Right ventricle myocardium superior (tissue), 1 donor: Measurements from ENCODE around the gene SLX9. TPM values are rescaled to one million over a fixed set of nuclear protein-coding genes. Genes with fewer than 3 reads are reported as not detected.
"Not testable (repeated sequence)": the region's sequence is repeated elsewhere in the genome, so short reads cannot be mapped to it uniquely, and the experiment has no call there.

Experiments
- ATAC-seq: fragments of 200-7000 bp; cut with Tn5 transposase; one replicate; pipeline ENCODE4 v1.9.1; 2020; ENCODE audit warnings: mild to moderate bottlenecking; ENCODE audit not compliant: poor library complexity
- DNase-seq: peaks from one replicate; pipeline ENCODE4 v3.0.0-alpha.2; 2020
- intact Hi-C: fragments of 100-400 bp; cut with DNase I; formaldehyde crosslinking; loops from one replicate; pipeline ENCODE4 v1.11.2; 2022
- total RNA-seq: library from RNA; stranded (reverse); fragmentation: NEBNext Ultra II Directional; extraction: Animal tissue kit (Norgen Biotek cat#: 25700); gene quantifications from one replicate; pipeline ENCODE4 v1.2.1, GENCODE V29; 2021
- donor health status: DM: no; HTN: yes; CAD: no; lungs with severe emphysema.

Gene SLX9
- total RNA-seq, 1 donor from 2014 or later, result 77.4 TPM

- no peak for DNase-seq
- ATAC-seq, result peak; percentile 16
- intact Hi-C loops, result no loop called here
Measured at GRCh38 chr21:44912158-44912473, 27.7 kb upstream of the SLX9 start.

- intact Hi-C loops, DNase-seq, ATAC-seq: not testable (repeated sequence)
Measured at GRCh38 chr21:44912506-44913412, 27.1 kb upstream of the SLX9 start.

GRCh38 chr21:44913425-44914175 is 26.2 kb upstream of the SLX9 start:
- intact Hi-C loops, result no loop called here
- DNase-seq, result no peak

DNA sequence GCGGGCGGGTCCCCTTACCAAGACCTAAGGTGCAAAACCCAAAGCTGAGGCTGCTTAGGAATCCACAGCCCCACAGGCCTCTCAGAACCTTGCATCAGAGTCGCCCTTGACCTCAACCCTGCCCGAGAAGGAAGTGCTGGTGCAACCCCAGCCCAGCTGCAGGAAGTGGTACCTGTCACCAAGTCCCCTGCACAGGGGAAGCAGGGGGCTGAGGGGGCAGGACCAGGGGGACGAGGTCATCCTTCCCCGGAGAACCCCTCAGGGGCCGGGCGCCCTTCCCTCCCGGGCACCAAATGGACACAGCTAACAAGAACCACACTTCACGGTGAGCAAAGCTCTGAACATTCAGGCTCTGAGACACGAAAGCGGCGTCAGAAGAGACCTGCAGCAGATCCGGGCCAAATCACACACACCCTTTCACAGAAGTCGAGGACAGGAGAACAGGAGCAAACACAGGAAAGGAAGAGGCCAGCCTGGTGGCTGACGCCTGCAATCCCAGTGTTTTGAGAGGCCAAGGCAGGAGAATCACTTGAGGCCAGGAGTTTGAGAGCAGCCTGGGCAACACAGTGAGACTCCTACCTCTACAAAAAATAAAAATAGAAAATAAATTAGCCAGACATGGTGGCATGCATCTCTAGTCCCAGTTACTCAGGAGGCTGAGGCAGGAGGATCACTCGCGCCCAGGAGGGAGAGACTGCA is 25.5 kb upstream of the SLX9 start:
- ATAC-seq, result no peak
- peak; percentile 71 for DNase-seq
- intact Hi-C loops, result no loop called here

More at GRCh38 chr21:44913425-44914175, 26.2 kb upstream of the SLX9 start:
- no peak for ATAC-seq

DNA sequence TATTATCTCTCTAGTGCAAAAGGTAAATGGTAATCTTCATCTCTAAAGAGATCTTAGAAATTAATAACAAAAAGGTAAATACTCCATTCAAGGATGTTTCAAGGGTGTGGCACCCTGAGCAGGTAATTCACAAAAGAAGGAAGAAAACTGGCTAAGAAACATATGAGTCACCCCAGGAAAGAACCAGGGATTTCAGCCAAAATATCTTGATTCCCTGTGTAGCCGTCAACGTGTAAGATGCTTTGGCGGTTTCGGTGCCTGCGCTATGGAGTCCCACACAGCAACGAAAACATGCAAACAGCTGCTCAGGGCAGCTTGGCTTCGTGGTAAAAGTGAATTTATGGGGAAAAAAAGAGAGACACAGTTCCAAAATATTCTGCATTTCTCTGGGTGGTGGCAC is 22.9 kb upstream of the SLX9 start:
- ATAC-seq, result no peak
- DNase-seq, result no peak
- intact Hi-C loops, result no loop called here

DNA sequence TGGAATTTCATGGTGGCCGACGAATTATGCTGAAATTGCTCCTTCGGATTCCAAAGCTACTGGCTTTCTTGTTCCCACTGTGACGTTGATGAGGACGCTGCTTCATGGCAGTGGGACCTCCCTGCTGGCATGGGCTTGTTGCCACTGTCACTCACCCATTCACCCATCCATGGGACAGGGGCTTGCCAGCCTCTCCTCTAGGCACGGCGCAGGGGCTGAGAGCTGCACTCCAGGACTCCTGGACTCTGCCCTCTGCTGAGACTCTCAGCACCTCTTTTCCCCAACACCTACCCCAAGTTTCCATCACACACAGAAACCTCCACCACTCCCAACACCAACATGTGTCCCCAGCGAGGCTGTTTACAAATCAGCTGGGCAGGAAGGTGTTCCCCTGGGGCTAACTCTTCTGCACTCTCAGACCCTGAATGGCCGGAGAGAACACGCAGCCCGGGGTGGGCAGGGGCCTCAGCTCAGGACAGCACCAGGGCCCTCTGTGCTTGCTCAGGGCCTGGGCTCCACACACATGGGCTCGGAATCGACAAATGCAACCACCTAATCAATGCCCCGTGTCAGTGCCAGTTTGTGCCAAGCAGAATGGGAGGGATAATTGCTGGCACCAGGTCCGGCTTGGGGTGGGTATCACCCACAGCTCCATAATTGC is 22.3 kb upstream of the SLX9 start:
- DNase-seq (peak; percentile 10), ATAC-seq (no peak)
- intact Hi-C loops, result no loop called here

- no peak for ATAC-seq
- intact Hi-C loops, result no loop called here
- peak; percentile 29 for DNase-seq
Measured at GRCh38 chr21:44918107-44918470, 21.7 kb upstream of the SLX9 start.

GRCh38 chr21:44918581-44919033 is 21.2 kb upstream of the SLX9 start:
- DNase-seq (peak; percentile 37), ATAC-seq (peak; percentile 34)
- intact Hi-C loops, result no loop called here

GRCh38 chr21:44919111-44919912 is 20.5 kb upstream of the SLX9 start:
- intact Hi-C loops, result no loop called here
- DNase-seq, result peak; percentile 54
- peak; percentile 30 for ATAC-seq

GRCh38 chr21:44919913-44920693 is 19.7 kb upstream of the SLX9 start:
- intact Hi-C loops, result no loop called here
- no peak for ATAC-seq
- peak; percentile 33 for DNase-seq

DNA sequence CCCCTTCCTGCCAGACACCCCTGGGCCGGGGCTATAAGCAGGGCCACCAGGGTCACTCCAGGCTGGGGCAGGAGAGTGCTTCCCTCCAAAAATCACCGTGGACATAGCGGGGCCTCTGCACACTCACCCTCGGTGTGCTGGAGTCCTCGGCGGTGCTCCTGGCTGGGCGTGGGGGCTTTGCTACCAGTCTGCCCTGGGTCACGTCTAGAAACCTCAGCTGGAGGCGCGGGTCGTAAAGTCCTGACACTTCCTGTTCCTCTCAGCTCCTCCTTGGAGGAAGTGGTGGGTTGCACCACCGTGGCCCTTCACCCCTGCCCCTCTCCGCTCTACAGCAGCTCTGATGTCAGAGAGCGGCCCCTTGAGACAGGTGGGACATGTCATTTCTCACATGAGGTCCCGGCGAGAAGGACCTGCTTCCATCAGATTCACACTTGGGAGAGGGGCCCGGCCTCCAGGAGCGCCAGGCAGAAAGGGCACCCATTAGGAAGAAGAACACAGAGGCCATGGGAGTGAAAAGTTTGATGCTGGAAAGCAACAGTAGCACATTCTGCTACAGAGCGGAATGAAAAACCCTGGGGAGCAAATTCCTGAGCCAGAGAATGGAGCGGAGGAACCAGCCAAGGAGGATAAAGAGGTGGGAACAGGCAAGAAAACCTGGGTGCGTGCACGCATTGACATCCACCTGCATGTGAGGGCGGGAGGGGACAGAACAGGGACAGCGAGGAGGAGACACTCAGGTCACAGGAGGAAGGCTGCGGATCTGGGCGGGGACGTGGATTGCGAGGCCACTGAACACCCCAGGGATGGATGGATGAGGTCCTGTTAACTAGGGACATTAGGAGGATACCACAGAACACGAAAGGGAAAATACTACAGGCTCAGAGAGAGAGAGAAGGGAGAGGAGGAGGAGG is 18.9 kb upstream of the SLX9 start, which contains the start of gene ITGB2:
Gene ITGB2 (minus strand): TSS at position 206 of the 911 bp plus-strand sequence. CDS start 10,117 bp downstream, outside the sequence.
- intact Hi-C loops, result no loop called here
- DNase-seq (peak; percentile 84), ATAC-seq (peak; percentile 63)

GRCh38 chr21:44921928-44922327 is 17.9 kb upstream of the SLX9 start:
- no peak for DNase-seq
- no peak for ATAC-seq

GRCh38 chr21:44923480-44924084 is 16.2 kb upstream of the SLX9 start:
- intact Hi-C loops, result no loop called here
- DNase-seq, result no peak
- no peak for ATAC-seq

More at GRCh38 chr21:44921928-44922327, 17.9 kb upstream of the SLX9 start:
- intact Hi-C loops, result no loop called here

GRCh38 chr21:44924606-44925377 is 15.0 kb upstream of the SLX9 start:
- peak; percentile 29 for ATAC-seq
- DNase-seq, result peak; percentile 29
- intact Hi-C loops, result no loop called here

DNA sequence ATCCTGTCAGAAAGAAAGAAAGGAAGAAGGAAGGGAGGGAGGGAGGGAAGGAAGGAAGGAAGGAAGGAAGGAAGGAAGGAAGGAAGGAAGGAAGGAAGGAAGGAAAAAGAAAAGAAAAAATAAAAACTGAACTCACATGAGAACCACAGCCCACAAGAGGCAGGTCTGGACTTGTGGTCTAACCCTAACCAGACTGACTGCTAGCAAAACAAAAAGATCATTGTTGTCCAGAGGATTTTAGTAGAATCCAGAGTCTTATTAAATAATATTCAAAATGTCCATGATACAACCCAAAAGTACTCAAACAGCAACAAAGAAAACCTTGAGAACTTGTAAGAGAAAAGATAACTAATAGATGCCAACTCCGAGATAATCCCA is 14.5 kb upstream of the SLX9 start:
- no peak for DNase-seq
- ATAC-seq, result no peak
- intact Hi-C loops, result no loop called here
